Eye (tissue), 1 donor: ENCODE measurements around the gene ABHD17B.
A peak's percentile ranks its signal among the peaks of the same experiment; 100 is the strongest.
"Not testable (repeated sequence)": the region's sequence is repeated elsewhere in the genome, so short reads cannot be mapped to it uniquely, and the experiment has no call there.

Source experiments
- DNase-seq: peaks from one replicate; pipeline ENCODE4 v3.0.0-alpha.2; 2015

Gene ABHD17B

DNA sequence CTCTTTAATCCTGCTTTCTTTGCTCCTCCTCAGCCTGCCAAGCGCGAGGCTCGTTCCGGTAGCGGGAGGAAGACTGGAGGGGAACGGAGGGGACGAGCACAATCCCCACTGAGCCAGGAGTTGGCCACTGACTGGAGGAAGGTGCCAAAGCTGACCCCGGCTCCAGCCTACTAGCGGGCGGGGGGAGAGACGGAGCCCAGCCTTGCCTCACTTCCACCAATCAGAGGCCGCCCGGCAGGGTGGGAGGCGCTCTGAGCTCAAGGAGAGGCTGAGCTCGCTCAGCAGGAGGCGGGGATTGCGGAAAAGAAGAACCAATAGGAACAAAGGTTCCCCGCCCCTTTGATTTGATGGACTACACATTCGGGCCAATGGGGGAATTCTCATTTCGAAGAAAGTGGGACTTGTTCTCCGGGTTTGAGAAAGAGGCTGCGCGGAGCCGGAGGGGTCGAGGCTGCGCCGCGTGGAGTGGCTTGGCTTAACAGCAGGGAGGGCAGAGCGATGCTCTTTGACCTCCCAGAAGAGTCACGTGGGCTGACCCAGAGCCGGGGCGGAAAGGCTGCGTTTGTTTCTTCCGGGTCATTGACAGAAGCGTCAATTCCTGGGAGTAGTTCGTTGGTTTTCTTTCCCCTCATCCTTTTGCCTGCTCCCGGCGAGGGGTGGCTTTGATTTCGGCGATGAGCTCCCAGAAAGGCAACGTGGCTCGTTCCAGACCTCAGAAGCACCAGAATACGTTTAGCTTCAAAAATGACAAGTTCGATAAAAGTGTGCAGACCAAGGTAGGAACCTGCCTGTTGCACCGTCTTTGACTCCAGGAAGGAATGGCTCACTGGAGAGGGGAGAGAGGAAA is at the start of gene ABHD17B, which contains the start of gene C9orf85:
Gene ABHD17B, minus strand, starts transcription at position 133 of the 847 bp plus-strand sequence. CDS start 36,113 bp downstream, outside the sequence.
Gene C9orf85, plus strand, starts transcription at position 579 of the 847 bp plus-strand sequence. Its CDS starts 96 bp downstream, at position 675.
- DNase-seq: peak; percentile 100

DNA sequence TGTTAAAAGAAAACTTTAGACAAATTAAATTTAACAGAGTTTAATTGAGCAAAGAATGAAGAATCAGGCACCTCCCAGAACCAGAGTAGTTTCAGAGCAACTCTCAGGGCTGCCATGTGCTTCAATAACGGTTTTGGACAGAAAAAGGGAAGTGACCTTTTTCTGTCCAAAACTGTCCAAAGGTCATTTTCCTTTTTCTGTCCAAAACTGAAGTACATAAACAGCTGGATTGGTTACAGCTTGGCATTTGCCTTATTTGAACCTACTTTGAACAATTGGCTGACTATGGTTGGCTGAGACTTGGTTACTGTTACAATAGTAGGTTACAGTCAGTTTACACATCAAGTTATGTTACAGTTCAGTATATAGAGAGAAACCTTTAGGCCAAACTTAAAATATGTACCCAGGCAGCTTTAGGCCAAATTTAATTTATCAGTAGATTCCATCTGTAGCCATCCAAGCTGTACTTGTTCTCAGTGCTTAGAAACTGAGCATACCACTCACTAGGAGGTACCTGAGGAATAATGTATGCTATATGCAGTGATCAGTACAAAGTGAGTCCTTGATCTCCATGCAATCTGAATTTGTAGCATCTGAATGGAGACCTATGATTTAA is 44.4 kb upstream of the ABHD17B start:
- no peak for DNase-seq

DNA sequence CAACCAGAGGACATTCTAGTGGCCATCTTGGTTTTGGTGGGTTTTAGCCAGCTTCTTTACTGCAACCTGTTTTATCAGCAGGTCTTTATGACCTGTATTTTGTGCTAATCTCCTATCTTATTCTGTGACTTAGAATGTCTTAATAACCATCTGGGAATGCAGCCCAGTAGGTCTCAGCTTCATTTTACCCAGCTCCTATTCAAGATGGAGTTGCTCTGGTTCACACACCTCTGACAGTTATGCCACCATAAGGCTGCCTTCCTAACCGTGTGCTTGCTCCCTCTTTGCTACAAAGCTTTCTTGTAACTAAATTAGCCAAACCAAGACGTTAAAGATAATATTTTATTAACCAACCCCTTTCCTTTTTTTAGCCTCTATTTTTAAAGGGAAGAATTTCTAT is 43.7 kb upstream of the ABHD17B start:
- not testable (repeated sequence) for DNase-seq

DNA sequence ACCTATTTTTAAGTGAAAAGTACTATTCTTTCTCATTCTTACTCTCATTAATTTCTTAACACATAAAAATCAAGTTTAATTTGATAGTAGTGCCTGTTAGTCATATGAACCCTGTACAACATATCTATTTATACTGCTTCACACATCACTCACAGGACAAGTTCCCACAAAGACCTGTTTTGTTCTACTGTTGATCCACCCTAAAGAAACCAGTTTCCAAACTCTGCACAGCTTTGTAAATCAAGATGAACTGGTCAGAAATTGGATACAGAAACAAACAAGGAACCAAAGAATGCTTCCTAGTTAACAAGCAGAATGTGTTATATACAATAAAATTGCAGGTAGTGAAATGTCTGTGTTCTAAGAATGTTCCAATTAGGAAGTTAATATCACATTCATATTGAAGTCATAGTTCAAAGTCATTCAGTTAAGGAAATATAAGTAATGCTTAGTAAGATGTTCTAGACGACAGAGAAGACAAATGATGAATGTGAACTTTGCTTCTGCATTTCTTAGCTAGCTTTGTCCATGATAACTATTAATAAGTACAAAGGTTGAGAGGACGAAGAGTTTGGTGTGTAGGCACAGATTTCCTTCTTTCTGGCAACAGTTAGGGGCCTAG is 33.9 kb upstream of the ABHD17B start:
- DNase-seq: no peak

DNA sequence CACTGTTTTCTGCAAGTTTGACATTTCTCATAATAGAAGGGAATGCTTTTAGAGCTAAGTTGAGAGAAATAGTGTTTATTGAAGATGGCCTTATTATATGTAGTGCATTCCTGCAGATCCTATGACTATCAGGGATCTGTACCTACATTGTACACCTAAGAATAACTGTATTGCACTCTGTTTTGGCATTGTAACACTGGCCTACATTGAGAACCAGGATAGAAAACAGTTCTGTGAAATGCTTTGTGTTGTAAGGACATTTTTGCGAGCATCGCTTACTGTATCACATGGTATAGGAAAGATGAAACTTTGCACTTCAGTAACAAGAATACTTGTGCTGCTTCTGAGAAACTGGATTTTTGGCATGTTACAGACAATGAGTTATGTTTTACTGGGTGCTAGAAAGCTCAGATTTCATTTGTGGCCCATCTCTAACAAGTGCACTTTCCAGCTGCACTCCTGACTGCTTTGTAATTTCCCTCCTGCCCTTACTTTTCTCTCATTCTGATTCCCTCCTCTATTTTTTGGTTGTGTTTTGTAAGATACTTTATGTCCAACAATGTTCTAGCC is 31.1 kb upstream of the ABHD17B start:
- DNase-seq: no peak

- DNase-seq: no peak
Observed at GRCh38 chr9:71941060-71941568, 30.1 kb upstream of the ABHD17B start.

GRCh38 chr9:71937898-71938297 is 26.9 kb upstream of the ABHD17B start:
- DNase-seq: no peak

GRCh38 chr9:71937070-71937625 is 26.2 kb upstream of the ABHD17B start:
- DNase-seq: no peak

DNA sequence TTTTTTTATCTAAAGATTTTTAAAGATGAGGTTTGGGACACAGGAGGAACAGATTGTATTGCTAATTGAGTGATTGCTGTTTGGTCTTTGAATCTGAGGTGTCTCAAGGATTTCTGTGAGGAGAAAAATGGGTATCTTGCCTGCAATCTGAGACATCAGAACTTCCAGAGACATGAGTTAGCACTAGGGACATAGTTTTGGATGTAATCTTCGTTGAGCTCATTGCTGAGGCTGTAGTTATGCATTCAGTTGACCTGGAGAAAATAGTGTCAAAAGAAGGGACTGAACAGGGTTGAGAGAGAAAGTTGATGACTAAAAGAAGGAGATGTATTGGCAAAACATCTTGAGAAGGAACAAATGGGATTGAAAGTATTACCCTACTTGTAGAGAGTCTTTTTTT is 25.1 kb upstream of the ABHD17B start:
- no peak for DNase-seq

- no peak for DNase-seq
Observed at GRCh38 chr9:71931166-71931565, 20.2 kb upstream of the ABHD17B start.

GRCh38 chr9:71929791-71930440 is 18.9 kb upstream of the ABHD17B start:
- no peak for DNase-seq

DNA sequence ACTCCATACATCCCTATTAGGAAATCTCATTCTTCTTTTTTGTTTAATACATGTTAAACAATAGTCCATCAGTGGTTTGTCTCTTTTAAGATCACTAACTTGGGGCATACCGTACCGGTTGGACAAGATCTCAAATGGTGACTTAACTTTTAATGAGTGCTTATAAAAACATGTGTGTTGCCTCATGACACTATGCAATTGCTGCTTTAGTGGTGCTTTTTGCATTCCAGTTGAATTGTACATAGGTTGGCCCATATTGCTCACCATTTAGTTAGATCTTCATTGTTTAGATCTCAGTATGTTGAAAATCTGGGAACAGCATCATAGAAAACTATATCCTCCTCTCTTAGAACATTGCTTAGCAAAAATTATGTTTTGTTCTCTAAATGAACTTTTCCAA is 18.2 kb upstream of the ABHD17B start:
- DNase-seq: no peak

- no peak for DNase-seq
Observed at GRCh38 chr9:71928806-71929205, 17.8 kb upstream of the ABHD17B start.

DNA sequence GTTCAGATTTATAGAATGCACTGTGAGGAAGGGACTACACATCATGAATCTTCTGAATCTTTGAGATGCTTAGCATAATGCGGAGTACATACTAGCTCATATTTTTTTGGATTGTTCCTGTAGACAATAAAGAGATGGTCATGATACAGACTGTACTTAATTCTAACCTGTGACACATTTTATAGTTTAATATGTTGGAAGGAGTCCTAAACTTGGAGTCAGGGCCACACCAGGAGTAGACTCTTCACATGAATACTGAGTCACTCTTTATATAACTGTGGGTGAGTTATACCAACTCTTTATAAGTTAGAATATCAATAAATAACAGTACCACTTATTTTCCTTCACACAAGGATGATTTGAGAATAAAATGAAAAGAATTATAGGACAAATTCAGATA is 17.4 kb upstream of the ABHD17B start:
- no peak for DNase-seq

GRCh38 chr9:71925834-71926233 is 14.8 kb upstream of the ABHD17B start:
- no peak for DNase-seq

DNA sequence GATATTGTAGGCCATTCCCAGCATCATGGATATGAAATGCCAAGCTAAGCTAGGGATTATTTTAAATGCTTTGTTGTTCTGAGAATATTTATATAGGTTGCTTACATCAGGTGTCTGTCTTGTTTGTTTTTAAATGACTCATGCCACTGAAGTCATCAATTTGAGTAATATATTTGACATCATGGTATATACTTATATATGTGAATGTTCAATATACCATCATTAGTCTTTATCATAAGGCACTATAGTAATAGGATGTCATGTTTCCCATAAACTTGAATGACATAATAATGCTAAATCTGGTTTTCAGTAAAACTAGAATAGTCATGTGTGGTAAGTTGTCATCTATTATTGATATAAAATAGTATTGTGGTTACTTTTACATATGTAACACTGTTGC is 13.6 kb upstream of the ABHD17B start:
- no peak for DNase-seq

DNA sequence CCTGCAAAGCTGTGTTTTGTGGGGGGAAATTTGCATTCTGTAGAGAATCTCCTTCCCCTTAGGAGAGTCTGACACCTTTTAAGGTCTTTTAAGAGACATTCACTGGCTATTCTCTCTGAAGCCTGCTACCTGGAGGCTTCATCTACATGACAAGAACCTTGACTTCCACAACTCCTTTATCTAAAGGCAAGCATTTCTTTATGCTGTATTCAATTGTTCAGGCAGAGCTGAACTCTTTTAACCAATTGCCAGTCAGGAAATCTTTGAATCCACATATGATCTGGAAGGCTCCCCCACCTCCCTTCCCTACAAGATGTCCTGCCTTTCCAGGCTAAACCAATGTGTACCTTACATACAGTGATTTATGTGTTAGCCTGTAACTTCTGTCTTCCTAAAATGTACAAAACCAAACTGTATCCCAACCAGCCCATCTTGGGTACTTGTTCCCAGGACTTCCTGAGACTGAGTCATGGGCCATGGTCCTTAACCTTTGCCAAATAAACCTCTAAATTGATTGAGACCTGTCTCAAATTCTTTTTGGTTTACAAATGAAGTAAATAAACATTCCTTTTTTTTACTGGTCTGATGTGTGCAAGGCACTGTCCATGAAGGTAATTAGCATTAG is 10.3 kb upstream of the ABHD17B start:
- no peak for DNase-seq

DNA sequence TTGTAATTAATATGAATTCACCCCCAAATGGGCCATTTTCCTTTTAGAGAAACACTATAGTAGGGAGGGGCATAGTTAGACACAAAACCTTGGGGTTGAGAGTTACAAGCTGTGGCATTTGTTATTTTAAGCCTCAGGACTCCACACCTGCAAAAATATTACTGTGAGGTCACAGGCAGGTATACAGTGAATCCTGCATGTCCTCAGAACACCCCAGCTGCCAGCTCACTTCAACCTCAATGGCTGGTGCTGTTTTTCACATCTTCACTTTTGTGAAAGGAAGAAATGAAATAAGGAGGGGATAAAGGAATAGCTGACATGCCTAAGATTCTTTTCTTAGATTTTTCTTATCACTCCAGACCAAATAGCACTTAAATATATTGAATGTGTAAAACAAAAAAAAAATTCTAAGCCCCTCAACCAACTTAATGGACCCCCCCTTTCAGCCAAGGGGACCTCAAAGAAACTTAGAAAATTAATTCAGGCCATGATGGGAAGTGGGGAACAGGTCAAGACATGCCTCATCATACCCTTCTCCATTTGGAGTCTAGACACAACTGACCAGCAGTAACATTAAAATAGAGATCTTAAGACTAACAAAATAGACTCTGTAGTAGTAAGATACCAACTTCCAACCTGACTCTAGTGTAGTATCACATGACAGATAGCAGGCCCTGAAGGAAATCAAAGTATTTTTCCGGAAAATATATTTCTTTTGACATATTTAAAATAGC is 9.6 kb upstream of the ABHD17B start:
- no peak for DNase-seq

GRCh38 chr9:71918419-71918818 is 7.4 kb upstream of the ABHD17B start:
- DNase-seq: no peak

- no peak for DNase-seq
Observed at GRCh38 chr9:71916834-71917534, 6.0 kb upstream of the ABHD17B start.
